Breast epithelium (tissue), 4 donors: ENCODE data around the gene ELMO2. TPM values are rescaled to one million over a fixed set of nuclear protein-coding genes. Genes with fewer than 3 reads are reported as not detected.
A peak's percentile ranks its signal among the peaks of the same experiment; 100 is the strongest.

Experiments
- DNase-seq, 2 donors: peaks; one replicate each; pipeline ENCODE4 v3.0.0-alpha.2; 2019; ENCODE audit warnings: low spot score in 2 of 2
- H3K27ac ChIP-seq, 2 donors: fragments of 200-600 bp; sonication (generic) in 1 of 2; one replicate each; pipeline ENCODE4 v1.5.1; 2016 to 2019; ENCODE audit warnings: mild to moderate bottlenecking in 1 of 2
- H3K27me3 ChIP-seq, 2 donors: fragments of 200-600 bp; sonication (generic) in 1 of 2; one replicate each; pipeline versions ENCODE4 v1.5.1 to v1.6.0; 2017 to 2019; ENCODE audit warnings: control low read depth in 1 of 2, mild to moderate bottlenecking in 1 of 2
- H3K36me3 ChIP-seq: fragments of 200-600 bp; one replicate; pipeline ENCODE4 v1.5.1; 2019
- H3K4me1 ChIP-seq, 2 donors: fragments of 200-600 bp; sonication (generic); one replicate each; pipeline ENCODE4 v1.5.1; 2016 to 2019; ENCODE audit warnings: control low read depth in 1 of 2
- H3K4me3 ChIP-seq, 3 donors: fragments of 200-600 bp; sonication (generic); 1 replicate in 2 of 3; 2 replicates in 1 of 3; pipeline ENCODE4 v1.5.1; 2016 to 2019; ENCODE audit warnings: mild to moderate bottlenecking in 3 of 3, moderate library complexity in 2 of 3
- H3K9me3 ChIP-seq, 2 donors: fragments of 200-600 bp; sonication (generic) in 1 of 2; one replicate each; pipeline ENCODE4 v1.5.1; 2016 to 2019; ENCODE audit warnings: control low read depth in 1 of 2
- POLR2A ChIP-seq: fragments of 450-650 bp; IDR thresholded peaks from one replicate; pipeline ENCODE4 v1.6.1; 2016; ENCODE audit warnings: antibody characterized with exemption, mild to moderate bottlenecking, moderate library complexity
- POLR2AphosphoS5 ChIP-seq, 3 donors: sonication (generic); formaldehyde crosslinking; IDR thresholded peaks; one replicate each; pipeline ENCODE4 v1.6.1; 2017; ENCODE audit warnings: antibody characterized with exemption in 3 of 3
- intact Hi-C: fragments of 100-400 bp; cut with DNase I; formaldehyde crosslinking; loops from one replicate; pipeline ENCODE4 v1.15.1; 2023; ENCODE audit warnings: low total_unique reads
- total RNA-seq, 3 donors: library from RNA; depleted of rRNA; stranded (reverse); fragments of >200 nt; gene quantifications; one replicate each; pipeline ENCODE4 v1.1.0, GENCODE V29; 2016
- TF ChIP-seq, protein P1 (sequence below), 3 donors: fragments of 450-650 bp; IDR thresholded peaks; one replicate each; pipeline ENCODE4 v1.5.1; 2016 to 2017; ENCODE audit warnings: antibody characterized with exemption in 3 of 3, mild to moderate bottlenecking in 3 of 3, moderate library complexity in 3 of 3

ELMO2 gene
- total RNA-seq, 3 donors from 2014 or later: 41.0 to 63.3 (median 50.8) TPM

DNA sequence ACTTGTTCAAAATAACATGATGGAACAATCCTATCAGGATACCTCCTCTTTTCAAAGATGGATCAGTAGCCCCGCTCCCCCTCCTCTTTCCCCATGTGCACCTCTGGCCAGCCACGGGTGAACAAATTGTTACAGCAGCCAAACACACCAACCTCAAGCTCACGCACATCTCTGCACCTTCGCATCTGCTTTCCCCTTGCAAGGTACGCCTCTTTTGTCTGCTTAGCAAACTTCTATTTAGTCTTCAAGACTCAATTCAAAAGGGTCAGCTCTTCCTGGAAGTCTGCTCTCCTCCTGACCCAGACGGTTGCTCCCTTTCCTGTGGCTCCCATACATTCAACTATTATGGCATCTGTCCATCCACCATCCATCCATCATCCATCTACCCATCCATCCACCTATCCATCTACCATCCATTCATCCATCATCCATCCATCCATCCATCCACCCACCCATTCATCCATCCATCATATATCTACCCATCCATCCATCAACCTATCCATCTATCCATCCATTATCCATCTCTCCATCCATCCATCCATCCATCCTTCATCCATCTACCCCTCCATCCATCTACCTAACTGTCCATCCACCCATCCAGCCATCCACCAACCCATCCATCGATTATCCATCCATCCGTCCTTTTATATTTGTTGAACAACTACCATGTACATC is 61.8 kb downstream of the ELMO2 start:
- Histone ChIP-seq H3K27ac (no peak overlapping the region), H3K36me3 (no peaks in the 10 kb centered on the region), H3K27me3 (peaks cover 5 to 25% of the 10 kb centered on the region in 2 donors), H3K4me1 (no peaks in the 10 kb centered on the region), H3K9me3 (no peaks in the 10 kb centered on the region), H3K4me3 (no peak overlapping the region)
- DNase-seq: no peak
- intact Hi-C loops: no loop called here
- TF ChIP-seq POLR2A (no peak), POLR2AphosphoS5 (IDR thresholded peaks at IDR 0.05) (no peak)
- TF ChIP-seq, protein P1, sequence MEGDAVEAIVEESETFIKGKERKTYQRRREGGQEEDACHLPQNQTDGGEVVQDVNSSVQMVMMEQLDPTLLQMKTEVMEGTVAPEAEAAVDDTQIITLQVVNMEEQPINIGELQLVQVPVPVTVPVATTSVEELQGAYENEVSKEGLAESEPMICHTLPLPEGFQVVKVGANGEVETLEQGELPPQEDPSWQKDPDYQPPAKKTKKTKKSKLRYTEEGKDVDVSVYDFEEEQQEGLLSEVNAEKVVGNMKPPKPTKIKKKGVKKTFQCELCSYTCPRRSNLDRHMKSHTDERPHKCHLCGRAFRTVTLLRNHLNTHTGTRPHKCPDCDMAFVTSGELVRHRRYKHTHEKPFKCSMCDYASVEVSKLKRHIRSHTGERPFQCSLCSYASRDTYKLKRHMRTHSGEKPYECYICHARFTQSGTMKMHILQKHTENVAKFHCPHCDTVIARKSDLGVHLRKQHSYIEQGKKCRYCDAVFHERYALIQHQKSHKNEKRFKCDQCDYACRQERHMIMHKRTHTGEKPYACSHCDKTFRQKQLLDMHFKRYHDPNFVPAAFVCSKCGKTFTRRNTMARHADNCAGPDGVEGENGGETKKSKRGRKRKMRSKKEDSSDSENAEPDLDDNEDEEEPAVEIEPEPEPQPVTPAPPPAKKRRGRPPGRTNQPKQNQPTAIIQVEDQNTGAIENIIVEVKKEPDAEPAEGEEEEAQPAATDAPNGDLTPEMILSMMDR (IDR thresholded peaks at IDR 0.05): no peak

DNA sequence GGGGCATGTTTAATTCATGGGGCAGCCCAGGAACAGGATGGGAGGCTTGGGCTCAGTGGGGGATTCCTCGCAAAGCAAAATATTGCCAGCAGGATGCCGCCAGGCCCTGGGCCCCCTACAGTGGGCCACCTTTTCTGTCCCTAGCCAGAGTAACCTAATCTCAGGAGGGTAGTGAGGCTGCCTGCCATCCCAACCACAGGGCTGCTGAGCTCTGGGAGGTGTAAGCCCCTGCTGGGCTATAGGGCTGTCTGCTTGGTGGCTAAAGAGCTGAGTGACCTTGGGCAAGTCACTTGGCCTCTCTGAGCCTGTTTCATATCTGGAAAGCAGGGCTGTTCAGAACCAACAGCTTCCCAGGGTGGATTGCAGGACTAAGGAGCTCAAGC is 62.4 kb downstream of the ELMO2 start:
- Histone ChIP-seq H3K9me3 (no peaks in the 10 kb centered on the region), H3K27ac (no peak overlapping the region), H3K27me3 (peaks cover 5 to 32% of the 10 kb centered on the region in 2 donors), H3K4me3 (no peak overlapping the region), H3K4me1 (no peaks in the 10 kb centered on the region), H3K36me3 (no peaks in the 10 kb centered on the region)
- no peak for DNase-seq
- TF ChIP-seq, protein P1 (IDR thresholded peaks at IDR 0.05): no peak
- TF ChIP-seq POLR2A: no peak
- TF ChIP-seq POLR2AphosphoS5 (IDR thresholded peaks at IDR 0.05): no peak
- intact Hi-C loops: no loop called here

GRCh38 chr20:46343348-46343974 is 63.0 kb downstream of the ELMO2 start:
- no peaks in the 10 kb centered on the region for H3K4me1 ChIP-seq
- peaks cover 5 to 36% of the 10 kb centered on the region in 2 donors for H3K27me3 ChIP-seq
- peak overlapping the region in 1 of 3 donors; percentile 44 for H3K4me3 ChIP-seq
- H3K9me3 ChIP-seq: no peaks in the 10 kb centered on the region
- H3K36me3 ChIP-seq: no peaks in the 10 kb centered on the region
- TF ChIP-seq, protein P1 (IDR thresholded peaks at IDR 0.05): no peak
- no peak for TF ChIP-seq POLR2A
- TF ChIP-seq POLR2AphosphoS5 (IDR thresholded peaks at IDR 0.05): no peak
- no peak overlapping the region for H3K27ac ChIP-seq
- intact Hi-C loops: no loop called here
- no peak for DNase-seq

DNA sequence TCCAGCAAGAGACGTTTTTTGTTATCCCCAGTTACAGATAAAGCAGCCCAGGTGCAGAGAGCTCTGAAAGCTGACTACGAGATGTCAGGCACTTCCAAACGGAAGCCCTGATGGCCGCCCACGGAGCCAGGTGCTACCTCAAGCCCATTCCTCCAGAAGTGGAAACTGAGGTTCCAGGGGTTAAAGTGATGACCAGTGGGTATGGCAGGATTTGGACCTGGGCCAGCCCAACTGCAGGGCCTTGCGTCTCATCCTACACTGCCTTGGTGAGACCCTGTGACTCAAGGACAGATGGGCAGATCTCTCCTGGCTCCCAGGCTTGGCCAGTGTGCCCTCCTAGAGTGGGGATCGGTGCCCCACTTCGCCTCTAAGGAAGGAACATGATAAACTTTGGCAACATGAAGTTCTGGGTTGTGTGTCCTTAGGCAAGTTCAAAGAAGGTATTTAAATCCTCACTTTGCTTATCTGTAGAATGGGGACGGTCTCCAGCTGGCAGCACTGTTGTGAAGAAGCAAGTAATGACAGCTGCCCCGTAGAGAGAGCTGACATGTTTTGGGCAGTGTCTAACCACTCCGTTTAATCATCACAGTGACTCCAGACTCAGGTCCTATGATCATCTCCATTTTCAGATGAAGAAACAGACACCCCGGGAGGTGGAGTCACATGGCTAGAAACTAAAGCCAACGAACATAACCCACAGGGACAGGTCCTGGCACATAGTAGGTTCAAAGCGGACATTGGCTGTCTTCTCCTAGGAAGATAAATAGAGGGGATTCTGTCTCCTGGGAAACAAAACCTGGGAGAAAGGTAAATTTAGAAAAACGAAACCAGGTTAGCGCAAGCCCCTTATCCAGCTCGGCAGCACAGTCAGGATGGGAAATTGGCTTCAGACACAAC is 63.7 kb downstream of the ELMO2 start:
- H3K4me3 ChIP-seq: peak overlapping the region in 1 of 3 donors; percentile 44
- TF ChIP-seq, protein P1 (IDR thresholded peaks at IDR 0.05): no peak
- TF ChIP-seq POLR2AphosphoS5 (IDR thresholded peaks at IDR 0.05) (no peak), POLR2A (no peak)
- H3K27me3 ChIP-seq: peaks cover 5 to 43% of the 10 kb centered on the region in 2 donors
- H3K9me3 ChIP-seq: no peaks in the 10 kb centered on the region
- no peak for DNase-seq
- no peak overlapping the region for H3K27ac ChIP-seq
- intact Hi-C loops: no loop called here
- H3K4me1 ChIP-seq: no peaks in the 10 kb centered on the region
- H3K36me3 ChIP-seq: no peaks in the 10 kb centered on the region

DNA sequence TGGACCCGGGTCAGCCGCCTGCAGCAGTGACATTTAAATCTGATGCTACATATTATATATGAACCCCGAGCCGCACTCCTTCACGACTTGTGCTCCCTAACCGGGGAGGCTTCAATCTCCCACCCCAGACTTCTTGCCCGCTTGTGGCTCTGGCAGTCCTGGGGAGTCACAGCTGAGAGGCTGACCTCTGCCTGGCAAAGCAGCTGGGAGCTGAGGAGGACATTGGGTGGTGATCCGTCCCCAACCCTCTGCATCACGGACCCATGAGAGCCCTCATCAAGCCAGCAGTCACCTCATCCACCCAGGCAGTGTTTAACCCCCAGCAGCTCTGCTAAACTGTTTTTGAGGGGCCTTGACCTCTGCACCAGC is 64.4 kb downstream of the ELMO2 start:
- DNase-seq: no peak
- intact Hi-C loops: no loop called here
- Histone ChIP-seq H3K36me3 (no peaks in the 10 kb centered on the region), H3K27ac (no peak overlapping the region), H3K27me3 (peaks cover 5 to 49% of the 10 kb centered on the region in 2 donors), H3K9me3 (no peaks in the 10 kb centered on the region), H3K4me1 (no peaks in the 10 kb centered on the region), H3K4me3 (no peak overlapping the region)
- no peak for TF ChIP-seq POLR2A
- TF ChIP-seq POLR2AphosphoS5 (IDR thresholded peaks at IDR 0.05): no peak
- TF ChIP-seq, protein P1 (IDR thresholded peaks at IDR 0.05): no peak
